Measurements from ENCODE around the gene TBL1X.

TBL1X gene

GRCh38 chrX:9785254-9785943 lies 320.5 kb downstream of the TBL1X start:
- DNase-seq: no peak

- no peak for DNase-seq
Measured at GRCh38 chrX:9785944-9786797, 321.3 kb downstream of the TBL1X start, which contains the start of gene SHROOM2. TSS of gene SHROOM2 (plus strand) at chrX:9786429. CDS start at chrX:9786546, 117 bp downstream.

- no peak for DNase-seq
Measured at GRCh38 chrX:9786798-9787635, 322.2 kb downstream of the TBL1X start.

- no peak for DNase-seq
Measured at GRCh38 chrX:9788911-9789310, 324.1 kb downstream of the TBL1X start.

GRCh38 chrX:9789555-9789954 lies 324.7 kb downstream of the TBL1X start:
- DNase-seq: no peak

All from stimulated activated naive CD4-positive, alpha-beta T cell (primary cell).